ENCODE measurements around the gene TP53TG5.

TP53TG5 gene

DNA sequence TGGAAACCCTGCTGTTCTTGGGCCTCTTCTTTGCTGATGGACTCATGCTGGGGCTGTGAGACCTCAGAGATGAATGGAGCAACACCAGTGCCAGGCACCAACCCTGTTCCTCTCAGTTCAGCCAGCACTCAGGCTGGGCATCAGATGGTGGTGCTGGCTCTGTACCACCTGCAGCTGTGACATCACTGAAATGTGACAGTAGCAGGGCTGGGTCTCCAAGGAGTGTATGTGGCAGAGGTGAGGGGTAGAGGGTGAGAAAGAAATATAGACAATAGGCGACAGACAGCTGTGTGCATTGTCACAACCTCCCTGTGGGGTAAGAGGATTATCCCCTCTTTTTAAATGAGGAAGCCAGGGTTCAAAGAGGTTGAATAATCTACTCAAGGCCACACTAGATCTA, at the start of gene TP53TG5:
TSS of gene TP53TG5 (minus strand) at position 135 of the 400 bp plus-strand sequence. CDS start at position 46, 89 bp downstream.
- no peak for DNase-seq (ENCODE audit: low read depth)

DNA sequence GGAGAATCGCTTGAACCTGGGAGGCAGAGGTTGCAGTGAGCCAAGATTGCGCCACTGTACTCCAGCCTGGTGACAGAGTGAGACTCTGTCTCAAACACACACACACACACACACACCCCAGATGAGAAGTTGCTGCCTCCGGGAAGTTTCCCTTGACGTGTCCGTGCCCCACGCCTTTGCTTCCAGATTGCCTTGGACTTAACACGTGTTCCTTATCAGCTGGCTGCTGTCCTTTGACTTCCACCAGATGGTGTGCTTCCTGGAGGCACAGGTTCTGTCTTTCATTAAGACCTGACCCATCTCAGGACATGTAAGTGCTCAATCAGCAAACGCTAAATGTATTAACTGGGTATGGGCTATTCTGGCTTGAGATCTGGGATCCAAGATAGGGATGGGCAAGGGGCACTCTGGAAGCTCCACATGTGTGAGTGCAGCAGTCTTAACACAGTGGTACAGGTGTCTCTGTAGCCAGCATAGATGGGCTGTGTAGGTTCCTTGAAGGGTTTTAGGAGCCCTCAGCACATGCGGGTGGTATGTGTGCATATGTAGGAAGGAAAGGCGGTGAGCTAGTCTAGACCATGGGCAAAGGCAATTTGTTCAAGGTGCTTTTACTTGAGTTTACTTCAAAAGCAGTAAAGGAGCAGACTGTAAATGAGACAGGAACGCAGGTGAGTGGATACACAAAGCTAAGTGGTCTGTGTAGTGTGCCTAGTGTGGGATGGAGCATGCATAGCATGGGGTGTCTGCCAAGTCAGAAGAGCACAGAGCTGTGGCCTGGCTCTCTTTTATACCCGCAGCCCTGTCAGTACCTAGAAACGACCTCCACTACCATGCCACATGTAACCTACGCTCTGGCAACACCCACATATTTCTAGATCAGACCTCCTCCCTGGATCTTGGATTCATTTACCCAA, 49.4 kb upstream of the TP53TG5 start:
- DNase-seq (ENCODE audit: low read depth), result no peak

DNA sequence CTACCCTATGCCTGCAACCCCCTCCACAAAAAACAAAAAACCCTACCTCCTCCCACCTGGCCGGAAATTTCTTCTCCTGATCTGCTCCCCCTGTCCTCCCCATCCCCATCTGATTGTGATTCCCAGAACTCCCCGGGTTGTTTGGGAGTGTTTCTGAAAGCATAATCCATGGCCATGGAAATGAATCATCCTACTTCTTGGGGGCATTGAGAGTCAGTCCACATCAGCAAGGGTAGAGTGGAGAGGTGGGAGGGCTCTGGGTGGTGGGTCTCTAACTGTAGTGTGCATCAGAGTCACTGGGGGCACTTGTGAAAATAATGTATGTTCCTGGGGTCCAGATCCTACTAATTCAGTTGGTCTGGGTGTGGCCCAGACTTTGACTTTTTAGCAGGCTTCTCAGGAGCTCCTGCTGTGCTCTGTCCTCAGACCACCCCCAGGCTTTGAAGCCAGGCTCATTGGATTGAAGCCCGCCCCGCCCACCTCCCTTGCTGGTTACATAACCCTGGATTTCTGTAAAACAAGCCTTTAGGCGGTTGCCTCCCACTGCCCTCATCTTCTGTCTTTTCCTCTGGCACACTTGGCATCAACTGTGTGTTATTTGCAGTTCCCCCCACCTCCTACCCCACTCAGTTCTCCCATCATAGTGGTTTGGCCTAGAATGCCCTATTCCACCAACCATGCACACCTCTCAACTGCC, 48.3 kb upstream of the TP53TG5 start:
- DNase-seq (ENCODE audit: low read depth), result no peak

DNA sequence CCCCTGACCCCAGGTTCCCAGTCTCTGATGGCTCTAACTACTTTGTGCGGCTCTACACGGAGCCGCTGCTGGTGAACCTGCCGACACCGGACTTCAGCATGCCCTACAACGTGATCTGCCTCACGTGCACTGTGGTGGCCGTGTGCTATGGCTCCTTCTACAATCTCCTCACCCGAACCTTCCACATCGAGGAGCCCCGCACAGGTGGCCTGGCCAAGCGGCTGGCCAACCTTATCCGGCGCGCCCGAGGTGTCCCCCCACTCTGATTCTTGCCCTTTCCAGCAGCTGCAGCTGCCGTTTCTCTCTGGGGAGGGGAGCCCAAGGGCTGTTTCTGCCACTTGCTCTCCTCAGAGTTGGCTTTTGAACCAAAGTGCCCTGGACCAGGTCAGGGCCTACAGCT, 47.4 kb upstream of the TP53TG5 start:
- DNase-seq (ENCODE audit: low read depth), result no peak

DNA sequence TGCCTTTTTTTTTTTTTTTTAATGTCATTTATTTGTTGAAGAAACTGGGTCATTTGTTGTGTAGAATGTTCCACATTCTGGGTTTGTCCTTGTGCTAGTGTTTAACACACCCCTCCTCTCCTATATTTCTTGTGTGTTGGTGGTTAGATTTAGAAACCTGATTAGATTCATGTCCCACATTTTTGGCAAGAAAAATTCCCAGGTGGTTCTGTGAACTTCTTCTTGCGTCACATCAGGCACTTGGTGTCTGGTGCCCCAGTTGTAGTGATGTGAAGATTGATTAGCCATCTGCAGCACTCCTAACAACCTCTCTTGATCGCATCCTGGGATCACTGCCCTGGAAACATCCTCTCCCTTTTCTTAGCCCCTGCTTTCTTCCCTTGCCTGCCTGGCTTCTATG, 45.6 kb upstream of the TP53TG5 start:
- DNase-seq (ENCODE audit: low read depth), result no peak

DNA sequence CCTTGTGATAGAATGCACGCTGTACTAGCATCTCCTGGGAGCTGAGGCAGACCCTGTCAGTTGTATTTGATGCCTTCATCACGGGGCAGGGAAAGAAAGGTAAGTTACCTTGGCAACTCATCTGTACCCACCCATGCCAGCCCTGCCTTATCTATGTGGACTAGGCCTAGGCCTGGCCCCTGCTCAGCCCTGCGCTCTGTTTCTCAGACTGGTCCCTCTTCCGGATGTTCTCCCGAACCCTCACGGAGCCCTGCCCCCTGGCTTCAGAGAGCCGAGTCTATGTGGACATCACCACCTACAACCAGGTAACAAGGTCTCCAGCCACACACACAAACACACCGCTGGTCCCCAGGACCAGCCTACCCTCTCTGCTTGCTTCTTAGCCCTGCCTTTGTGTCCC, 42.0 kb upstream of the TP53TG5 start:
- DNase-seq (ENCODE audit: low read depth), result no peak

DNA sequence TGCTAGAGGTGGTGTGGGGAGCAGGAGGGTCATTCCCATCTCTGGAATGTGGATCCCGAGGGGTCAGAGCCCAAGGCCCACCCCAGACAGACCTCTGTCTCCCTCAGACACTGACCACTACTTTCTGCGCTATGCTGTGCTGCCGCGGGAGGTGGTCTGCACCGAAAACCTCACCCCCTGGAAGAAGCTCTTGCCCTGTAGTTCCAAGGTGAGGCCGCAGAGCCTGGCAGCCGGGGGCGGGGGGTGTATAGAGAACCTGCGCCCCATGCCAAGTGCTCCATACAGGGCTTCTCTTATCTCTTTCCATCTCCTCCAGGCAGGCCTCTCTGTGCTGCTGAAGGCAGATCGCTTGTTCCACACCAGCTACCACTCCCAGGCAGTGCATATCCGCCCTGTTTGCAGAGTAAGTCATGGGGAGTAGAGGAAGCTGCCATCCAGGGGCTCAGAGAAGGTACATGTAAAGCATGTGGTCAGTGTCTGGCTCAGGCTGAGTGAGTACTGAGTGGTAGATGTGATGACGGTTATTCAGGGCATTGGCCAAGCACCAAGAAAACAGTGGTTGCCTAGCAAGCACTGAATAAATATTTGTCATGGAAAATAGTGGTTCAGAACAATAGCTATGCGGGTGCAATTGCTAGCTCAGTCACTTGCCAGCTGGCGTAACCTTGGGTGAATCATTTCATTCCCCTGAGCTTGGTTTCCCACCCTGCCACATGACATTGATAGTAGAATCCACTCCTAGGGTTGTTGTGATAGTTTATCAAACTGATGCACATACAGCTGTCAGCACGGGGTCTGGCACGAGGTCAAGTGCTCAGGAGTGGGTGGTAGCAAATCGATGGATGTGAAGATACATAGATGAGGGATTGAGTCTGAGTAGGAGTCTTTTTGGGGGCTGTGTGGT, 41.3 kb upstream of the TP53TG5 start:
- no peak for DNase-seq (ENCODE audit: low read depth)

DNA sequence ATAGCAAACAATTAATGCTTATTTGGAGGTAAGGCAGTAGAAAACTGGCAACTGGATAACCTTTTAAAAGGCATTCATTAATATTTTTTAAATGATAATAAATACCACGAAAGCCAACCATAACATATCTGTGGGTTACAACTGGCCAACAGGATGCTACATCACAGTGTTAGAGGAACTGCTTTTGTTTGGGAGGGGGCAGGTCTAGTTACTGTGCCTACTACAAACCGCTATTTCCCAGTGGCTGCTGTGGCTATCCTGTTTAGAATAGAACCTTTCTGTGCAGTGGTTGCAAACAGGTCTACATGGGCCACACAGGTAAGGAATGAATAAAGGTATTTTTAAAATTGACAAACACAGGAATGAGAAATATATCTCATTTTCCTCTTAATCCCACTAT, 38.8 kb upstream of the TP53TG5 start:
- DNase-seq (ENCODE audit: low read depth), result no peak

DNA sequence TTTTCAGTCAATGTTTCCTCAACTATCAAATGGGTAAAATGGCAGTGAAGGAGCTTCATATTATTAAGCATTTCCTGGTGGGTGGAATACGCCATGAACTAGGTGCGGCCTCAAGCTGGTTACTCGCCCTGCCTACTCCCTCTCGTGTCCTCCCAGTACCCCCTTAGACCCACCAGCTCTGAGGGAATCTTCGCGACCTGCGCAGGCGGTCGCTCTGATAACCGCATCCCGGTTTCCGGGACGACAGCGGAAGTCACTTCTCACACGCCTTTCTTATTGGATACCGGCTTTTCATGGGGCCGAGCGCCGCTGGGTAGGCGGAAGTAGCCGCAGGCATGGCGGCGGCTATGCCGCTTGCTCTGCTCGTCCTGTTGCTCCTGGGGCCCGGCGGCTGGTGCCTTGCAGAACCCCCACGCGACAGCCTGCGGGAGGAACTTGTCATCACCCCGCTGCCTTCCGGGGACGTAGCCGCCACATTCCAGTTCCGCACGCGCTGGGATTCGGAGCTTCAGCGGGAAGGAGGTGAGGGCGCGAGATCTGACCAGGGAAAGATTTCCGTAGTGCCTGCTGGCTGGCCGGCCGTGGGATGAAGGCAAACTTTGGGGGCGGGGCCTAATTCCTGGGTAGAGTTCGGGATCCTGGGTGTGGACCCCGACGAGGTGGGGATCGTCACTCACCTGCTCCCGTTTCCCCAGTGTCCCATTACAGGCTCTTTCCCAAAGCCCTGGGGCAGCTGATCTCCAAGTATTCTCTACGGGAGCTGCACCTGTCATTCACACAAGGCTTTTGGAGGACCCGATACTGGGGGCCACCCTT, 37.9 kb upstream of the TP53TG5 start, which contains the start of gene PIGT:
TSS of gene PIGT (plus strand) at position 320 of the 816 bp plus-strand sequence. CDS start at position 336, 16 bp downstream.
- DNase-seq (ENCODE audit: low read depth), result peak; percentile 67

DNA sequence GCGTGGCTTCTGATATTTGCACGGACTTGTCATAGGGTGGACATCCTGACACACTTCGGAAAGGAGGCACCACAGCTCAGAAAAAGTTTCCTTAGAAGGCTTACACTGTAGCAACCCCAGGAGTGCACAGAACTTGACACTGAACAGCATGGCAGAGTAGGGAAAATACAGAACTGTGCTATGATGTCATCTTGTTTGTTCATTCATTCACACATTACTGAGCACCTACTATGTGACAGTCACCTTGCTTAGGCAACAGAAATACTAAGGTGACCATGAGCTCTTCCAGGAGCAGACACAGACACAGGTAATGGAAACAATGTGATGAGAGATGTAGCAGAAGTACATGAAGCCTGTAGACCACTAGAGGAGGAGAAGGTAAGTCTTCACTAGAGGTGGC, 35.4 kb upstream of the TP53TG5 start:
- DNase-seq (ENCODE audit: low read depth), result no peak

DNA sequence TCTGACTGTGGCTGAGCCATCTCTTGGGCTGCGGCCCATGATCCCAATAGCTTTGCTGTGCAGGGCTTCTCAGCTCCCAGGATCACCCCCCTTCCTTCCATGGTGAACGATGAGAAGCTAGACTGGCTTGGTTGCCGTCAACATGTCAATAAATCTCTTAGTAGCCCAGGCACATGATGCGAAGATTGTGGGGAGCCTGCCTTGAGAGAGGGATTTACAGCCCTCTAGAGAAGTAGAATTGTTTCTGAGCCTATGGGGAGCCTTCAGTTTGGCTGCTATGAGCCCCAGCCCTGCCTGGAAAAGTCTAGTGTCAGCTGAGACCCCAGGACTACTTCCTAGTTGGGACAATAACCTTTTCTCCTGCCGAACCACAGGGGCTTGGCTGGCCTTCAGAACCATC, 34.5 kb upstream of the TP53TG5 start:
- no peak for DNase-seq (ENCODE audit: low read depth)

DNA sequence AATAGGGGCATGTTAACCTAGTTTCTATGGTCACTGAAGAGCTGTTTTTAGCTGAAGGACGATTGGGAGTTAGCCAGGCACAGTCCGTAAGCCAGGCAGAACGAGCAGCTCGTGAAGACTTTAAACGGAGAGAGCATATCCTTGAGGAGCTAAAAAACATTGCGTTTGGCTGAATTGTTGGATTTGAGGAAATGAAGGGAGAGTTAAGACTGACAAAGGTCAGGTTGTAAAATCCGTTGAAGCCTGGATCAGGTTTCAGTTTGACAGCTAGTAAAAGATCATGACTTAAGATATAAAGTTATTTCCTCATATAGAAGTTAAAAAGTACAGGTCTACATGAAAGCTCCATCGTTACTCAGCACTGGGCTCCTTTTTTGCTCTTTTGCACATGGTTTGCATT, 32.8 kb upstream of the TP53TG5 start:
- no peak for DNase-seq (ENCODE audit: low read depth)

DNA sequence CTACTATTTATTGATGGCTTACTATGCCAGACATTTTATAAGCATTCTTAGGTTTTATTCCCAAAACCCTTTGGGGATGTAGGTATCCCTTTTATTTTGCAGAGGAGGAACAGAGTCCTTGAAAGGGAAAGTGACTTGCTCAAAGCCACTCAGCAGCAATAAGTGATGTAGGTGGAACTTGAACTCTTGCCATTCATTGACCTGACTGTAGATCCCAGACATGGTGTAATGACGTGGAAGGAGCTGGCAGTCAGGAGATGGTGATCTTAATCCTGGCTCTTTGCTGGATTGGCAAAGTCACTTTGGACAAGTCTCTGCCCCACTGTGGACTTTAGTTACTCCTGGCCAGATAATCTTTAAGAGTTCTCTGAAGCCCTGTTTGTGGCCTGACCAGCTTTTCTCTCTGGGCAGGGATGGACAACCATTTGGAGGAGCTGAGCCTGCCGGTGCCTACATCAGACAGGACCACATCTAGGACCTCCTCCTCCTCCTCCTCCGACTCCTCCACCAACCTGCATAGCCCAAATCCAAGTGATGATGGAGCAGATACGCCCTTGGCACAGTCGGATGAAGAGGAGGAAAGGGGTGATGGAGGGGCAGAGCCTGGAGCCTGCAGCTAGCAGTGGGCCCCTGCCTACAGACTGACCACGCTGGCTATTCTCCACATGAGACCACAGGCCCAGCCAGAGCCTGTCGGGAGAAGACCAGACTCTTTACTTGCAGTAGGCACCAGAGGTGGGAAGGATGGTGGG, 31.6 kb upstream of the TP53TG5 start:
- DNase-seq (ENCODE audit: low read depth), result no peak

DNA sequence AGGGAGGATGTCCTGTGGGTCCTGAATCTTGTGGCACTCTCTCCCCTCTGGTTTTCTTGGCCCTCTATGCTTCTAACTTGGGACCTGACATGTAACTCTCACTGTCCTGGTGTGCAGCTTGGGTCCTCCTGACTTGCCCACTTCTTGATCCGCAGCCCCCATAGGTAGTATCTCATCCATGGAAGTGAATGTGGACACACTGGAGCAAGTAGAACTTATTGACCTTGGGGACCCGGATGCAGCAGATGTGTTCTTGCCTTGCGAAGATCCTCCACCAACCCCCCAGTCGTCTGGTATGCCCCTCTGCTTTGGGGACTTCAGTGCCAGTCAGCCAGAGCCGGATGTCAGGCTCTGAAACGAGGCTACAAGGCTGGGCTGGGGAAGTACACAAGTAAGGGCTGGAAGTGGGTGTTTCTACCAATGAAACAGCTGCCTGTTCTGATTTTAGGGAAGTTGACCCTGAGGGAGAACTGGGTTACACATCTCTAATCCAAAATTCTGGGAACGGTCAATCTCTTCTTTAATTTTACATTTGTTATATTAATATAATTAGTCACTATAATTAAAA, 30.6 kb upstream of the TP53TG5 start:
- no peak for DNase-seq (ENCODE audit: low read depth)

DNA sequence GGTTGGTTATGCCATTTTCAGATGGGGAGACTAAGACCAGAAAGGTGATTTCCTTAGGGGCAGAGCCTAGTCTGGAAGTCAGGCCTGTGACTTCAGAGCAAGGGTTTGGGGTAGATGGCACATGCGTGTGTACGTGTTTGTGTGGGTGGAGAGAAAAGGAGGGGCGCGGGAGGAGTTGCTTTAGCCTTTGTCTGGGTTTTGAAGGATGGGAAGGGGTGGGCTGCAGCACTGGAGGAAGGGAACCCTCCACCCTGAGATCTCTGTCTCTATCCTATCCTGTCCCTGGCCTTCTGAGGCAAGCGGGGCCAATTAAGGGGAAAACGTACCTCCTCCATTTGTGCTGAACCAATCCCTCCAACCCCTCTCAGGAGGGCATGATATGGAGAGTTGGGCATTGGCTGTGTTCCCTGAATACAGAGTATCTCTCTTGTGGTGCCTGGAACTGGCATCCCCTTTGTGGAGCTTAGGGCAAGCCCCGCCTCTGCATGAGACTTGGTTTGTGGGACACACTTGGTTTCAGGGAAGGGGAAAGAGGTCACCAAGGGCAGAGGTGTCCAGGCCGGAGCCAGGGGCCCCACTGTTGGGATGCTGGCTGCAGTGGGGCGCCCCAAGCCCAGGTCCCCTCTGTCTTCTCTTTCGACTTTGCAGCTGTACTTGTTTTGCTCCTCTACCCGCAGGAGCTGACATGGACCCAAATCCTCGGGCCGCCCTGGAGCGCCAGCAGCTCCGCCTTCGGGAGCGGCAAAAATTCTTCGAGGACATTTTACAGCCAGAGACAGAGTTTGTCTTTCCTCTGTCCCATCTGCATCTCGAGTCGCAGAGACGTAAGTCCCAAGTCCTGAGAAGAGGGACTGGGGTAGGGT, 29.9 kb upstream of the TP53TG5 start, which contains the start of gene DBNDD2:
TSS of gene DBNDD2 (plus strand) at position 507 of the 863 bp plus-strand sequence. CDS start at position 686, 179 bp downstream.
- no peak for DNase-seq (ENCODE audit: low read depth)

DNA sequence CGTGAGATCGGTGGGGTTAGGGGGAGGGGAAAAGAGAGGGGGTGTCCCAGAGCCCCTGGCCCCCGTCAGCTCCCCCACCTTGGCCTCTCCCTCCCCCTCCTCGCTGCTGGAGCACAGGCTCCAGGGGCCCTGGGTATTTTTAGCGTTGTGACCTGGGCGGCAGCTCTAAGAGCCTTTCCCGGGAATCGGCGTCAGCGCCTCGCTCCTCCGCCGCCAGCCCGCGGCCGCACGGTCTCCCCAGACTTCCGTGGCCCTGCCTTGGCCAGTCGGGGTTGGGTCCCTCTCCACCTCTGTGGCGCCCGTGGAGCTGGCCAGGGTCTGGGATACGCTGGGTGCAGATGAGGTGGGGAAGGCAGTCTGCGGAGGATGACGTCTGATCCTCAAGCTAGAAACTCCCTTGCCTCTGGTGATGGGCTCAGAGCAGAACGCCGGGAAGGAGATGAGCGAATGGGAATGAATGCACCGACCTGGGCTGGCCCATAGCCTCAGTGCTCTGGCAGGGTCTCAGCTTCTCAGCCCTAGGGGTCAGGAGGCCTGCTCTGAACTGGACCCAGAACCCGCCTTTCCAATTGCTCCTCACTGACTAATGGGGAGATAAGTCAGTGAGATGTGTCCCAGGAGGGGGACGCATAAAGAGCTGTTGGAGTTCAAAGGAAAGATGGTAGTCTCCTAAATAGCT, 29.1 kb upstream of the TP53TG5 start:
- no peak for DNase-seq (ENCODE audit: low read depth)

DNA sequence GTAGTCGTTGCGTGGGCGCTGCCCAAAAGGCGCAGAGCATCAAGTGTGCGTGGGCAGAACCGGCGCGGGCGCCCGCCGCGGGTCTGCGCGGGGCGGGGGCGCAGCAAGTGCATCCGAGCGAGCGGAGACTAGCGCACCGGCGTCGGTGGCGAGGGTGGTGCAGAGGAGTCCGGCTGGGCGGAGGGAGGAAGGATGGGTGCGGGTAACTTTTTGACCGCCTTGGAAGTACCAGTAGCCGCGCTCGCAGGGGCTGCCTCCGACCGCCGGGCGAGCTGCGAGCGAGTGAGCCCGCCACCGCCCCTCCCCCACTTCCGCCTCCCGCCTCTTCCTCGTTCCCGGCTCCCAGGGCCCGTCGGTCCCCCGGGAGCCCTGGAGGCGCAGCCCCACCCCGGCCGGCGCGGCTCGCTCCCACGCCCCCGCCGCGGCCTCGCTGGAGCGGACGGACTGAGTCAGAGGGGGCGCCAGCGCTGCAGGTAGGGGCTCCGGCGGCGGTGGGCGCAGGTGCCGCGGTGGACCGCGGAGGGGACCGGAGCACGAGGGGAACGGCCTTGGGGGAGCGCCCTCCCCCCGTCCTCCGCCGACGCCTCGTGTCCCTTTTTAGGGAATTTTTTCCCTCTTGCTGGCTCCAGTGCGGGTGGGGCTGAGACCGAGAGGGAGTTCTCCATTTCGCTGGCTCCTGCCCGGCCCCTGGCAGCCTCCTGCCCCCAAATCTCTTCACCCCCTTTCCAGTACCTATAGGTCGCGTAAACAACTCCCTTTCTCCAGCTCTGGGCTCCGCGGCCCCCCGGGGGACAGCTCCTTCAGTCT, 28.3 kb upstream of the TP53TG5 start:
- DNase-seq (ENCODE audit: low read depth), result peak; percentile 20

Measured in stimulated activated CD8-positive, alpha-beta memory T cell treated with anti-CD3 and anti-CD28 coated beads, Interleukin-15, amount 100 ng/mL, for 24 hours (primary cell).